GM19324 (cell line): ENCODE data around the gene OST4.
"Not testable (repeated sequence)": the region's sequence is repeated elsewhere in the genome, so short reads cannot be mapped to it uniquely, and the experiment has no call there.

Source experiments
- ATAC-seq: cut with Tn5 transposase; IDR thresholded peaks from one replicate; pipeline ENCODE4 v1.9.1; 2021; ENCODE audit warnings: mild to moderate bottlenecking, moderate library complexity; ENCODE audit not compliant: unreplicated experiment, low FRiP score

Gene OST4

DNA sequence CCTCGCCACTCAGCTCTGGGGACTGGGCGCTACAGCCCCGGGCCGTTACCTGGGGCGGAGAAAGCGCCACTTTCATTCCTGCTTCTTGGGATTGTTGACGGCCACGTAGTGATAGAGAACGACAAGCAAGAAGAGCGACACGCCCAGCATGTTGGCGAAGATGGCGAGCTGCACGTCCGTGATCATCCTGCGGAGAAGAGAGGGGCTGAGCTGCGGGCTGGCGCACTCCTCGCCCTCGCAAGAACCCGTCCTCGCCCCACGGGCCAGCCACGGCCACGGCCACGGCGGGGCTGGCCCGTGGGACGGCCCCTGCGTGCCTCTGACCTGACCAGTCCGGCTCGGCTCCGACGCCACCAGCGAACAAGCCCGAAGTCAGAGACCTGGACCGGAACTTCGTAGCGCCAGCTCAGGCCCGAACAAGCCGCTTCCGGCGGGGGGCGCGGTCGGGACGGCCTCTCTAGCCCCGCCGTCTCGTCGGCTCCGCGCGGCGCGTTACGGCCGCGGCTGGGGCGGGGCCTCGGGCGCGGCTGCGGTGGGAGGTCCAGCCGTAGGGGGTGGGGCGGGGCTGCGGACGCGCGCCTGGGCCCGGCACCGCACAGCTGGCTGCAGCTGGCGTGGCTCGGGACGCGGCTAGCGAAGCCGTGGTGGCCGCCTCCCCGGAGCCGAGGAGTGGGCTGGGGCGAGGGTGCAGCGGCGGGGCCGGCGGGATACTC is at the start of gene OST4:
Gene OST4 (minus strand): TSS at position 378 of the 713 bp plus-strand sequence.
- ATAC-seq = peak; percentile 87

- ATAC-seq = not testable (repeated sequence)
Measured at GRCh38 chr2:27119330-27119670, 47.8 kb upstream of the OST4 start.

- ATAC-seq = no peak
Measured at GRCh38 chr2:27118525-27119329, 47.3 kb upstream of the OST4 start, which contains the start of gene CGREF1. CGREF1 (minus strand) TSS chr2:27119128; CDS start chr2:27104366, 14,762 bp downstream.

DNA sequence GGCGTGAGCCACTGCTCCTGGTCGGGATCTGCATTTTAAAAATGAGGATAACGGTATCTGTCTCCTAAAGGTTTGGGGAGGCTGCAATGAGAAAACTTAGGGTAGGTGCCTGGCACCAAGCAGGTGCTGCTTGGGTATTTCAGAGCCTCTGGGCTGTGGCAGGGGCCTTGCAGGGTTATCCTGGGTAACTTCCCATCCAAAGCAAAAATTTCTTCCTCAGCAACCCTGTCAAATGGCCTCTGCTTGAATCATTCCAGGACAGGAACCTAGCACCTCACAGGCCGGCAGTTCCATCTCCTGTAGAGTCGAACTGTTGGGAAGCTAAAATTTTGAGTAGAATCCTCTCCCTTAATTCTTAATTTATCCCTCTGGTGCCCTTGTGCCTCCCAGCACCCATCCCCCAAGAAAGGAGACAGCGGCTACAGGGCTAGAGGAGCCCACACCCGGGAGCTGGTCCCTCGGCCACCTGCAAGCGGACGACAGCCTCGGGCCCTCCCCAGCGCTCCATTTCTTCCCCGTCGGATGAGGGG is 46.6 kb upstream of the OST4 start:
- ATAC-seq = no peak

DNA sequence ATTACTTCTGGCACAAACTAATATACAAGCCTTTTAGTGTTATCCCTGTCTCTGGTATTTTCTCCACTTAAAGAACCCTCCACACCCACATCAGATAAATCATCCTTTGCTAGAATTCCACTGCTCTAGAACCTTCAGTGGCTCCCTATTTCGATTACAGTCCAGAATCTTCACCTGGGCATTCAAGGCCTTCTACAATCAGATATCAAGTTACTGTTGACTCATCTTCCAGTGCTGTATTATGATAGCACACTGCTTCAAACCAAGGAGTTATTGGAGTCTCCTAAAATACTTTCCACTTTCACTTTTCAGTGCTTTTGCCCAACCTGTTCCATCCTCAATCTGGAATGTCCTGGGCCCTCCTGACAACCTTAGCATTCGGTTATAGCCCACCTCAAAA is 44.1 kb upstream of the OST4 start:
- no peak for ATAC-seq

GRCh38 chr2:27111392-27112078 is 40.1 kb upstream of the OST4 start:
- ATAC-seq = not testable (repeated sequence)

- not testable (repeated sequence) for ATAC-seq
Measured at GRCh38 chr2:27110603-27111352, 39.3 kb upstream of the OST4 start.

DNA sequence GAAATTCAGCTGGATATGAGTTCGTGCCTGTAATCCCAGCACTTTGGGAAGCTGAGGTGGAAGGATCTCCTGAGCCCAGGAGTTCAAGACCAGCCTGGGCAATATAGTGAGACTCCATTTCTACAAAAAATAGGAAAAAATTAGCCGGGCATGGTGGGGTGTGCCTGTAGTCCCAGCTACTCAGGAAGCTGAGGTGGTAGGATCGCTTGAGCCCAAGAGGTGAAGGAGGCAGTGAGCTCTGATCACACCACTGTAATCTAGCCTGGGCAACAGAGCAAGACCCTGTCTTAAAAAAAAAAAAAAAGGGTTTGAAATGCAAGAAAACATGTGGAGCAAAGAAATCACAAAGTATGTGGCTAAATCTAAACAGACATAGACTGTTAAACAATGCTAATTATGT is 37.6 kb upstream of the OST4 start:
- no peak for ATAC-seq

- ATAC-seq = no peak
Measured at GRCh38 chr2:27108221-27108620, 36.8 kb upstream of the OST4 start.

DNA sequence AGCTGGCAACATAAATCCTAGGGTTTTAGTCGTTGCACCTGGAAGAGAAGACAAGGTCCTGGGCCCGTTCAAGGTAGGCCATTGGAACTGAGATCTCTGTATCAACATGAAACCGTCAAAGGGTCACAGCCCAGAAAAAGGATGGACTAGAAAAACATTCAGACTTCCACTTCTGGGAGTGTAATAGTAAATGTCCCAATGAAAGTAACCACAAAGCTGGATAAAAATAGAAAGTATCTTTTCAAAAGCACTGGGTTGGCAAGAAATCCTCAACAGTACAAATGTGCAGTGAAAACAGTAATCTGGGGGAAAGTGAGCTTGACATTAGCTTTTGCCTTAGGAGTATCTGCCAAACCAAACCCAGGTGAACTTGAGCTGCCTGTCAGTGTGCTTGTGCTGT is 34.5 kb upstream of the OST4 start:
- no peak for ATAC-seq

DNA sequence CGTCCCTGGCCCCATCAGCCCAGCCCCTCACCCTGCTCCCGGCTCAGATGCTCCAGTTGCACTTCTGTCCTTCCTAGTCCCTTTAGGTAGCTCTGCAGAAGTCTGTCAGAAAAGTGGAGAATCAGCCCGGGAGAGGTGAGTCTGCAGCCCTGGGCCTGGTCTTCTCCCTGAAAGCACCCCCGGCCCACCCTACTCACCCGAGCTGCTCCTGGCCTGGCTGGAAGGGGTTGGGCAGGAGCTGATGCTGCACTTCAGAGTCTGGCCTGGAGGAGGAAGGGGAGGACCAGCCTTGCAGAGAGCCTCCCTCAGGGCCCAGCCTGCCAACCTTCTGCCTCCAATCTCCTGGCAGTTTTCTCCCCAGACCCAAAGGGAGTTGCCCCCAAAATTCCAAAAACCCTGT is 30.9 kb upstream of the OST4 start:
- ATAC-seq = no peak

GRCh38 chr2:27100036-27100435 is 28.6 kb upstream of the OST4 start:
- no peak for ATAC-seq

- ATAC-seq = no peak
Measured at GRCh38 chr2:27099334-27099955, 28.0 kb upstream of the OST4 start.

- no peak for ATAC-seq
Measured at GRCh38 chr2:27097341-27097740, 25.9 kb upstream of the OST4 start.

DNA sequence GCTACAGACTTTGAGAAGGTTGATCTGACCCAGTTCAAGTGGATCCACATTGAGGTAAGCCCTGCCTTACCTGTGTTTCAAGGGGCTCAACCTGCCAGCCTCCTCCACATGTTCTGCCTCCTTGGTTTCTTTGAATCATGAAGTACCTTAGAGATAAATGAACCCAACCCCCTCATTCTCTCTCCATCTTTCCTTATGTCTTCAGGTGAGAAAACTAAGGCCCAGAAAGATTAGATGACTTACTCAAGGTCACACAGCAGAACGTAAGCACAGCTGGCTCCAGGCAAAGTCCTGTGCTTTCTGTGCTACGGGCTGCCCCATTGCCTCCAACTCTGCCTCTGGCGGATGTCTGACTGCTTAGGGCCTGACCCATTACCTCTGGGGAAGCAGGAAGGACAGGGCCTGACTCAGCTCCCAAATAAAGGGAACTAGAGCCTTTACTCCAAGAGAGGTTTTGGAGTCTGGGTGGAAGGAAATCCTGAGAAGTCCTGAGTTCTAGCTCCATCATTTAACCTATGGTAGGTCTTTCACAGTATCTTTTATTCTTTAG is 25.4 kb upstream of the OST4 start:
- no peak for ATAC-seq

DNA sequence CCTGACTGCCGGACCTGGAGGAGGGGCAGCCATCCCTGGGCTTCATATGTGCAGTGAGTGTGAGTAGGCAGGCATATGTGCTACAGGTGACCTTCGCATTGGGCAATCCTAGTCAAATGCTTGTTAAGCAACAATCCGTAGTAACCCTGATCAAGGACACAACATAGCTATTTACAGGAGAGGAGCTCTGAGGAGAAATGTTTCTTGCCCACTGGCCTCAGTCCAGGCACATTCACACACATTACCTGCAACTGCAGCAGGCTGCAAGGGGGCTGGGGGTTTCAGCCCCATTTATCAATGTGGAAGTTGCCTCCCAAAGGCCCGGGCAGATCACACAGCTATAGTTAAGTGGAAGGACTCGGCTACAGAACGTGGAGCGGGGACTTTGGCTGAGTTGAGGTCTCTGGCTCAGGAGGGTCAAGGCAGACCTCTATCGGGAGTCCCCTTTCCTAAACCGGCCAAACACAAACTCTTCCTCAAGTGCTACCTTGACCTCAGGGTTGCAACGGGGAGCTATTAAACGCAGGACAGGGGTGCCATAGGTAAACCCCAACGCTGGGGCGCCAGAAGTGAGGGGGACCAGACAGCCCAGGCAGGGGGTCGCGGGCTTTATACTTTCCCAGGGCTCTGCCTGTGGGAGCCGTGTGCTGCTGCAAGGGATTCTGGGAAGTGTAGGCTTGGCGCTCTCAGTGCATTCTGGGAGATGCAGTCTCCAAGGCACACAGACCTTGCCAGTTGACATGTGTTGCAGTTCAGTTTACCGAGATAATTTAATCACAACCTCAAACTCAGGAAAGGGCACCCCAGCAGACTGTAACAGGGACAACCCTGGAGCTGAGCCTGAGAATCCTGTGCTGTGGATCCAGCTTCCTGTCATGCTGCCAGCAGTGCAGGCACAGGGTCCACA is 24.5 kb upstream of the OST4 start:
- no peak for ATAC-seq

- ATAC-seq = no peak
Measured at GRCh38 chr2:27095427-27095744, 23.9 kb upstream of the OST4 start.

GRCh38 chr2:27094353-27094984 is 23.0 kb upstream of the OST4 start:
- ATAC-seq = no peak
